AG09319 (cell line): ENCODE measurements around the gene SSU72.
A peak's percentile ranks its signal among the peaks of the same experiment; 100 is the strongest.

Source experiments
- DNase-seq: peaks from one replicate; pipeline ENCODE4 v3.0.0-alpha.2; 2010; ENCODE audit warnings: low read depth; ENCODE audit errors: extremely low read depth
- CTCF ChIP-seq: IDR thresholded peaks from 2 replicates; pipeline ENCODE4 v1.5.1; 2011; ENCODE audit warnings: low read depth, mild to moderate bottlenecking, inconsistent platforms, low read length, moderate library complexity

Gene SSU72

GRCh38 chr1:1541956-1542765 lies 32.5 kb downstream of the SSU72 start:
- no peak for TF ChIP-seq CTCF

GRCh38 chr1:1540818-1541628 lies 33.6 kb downstream of the SSU72 start:
- TF ChIP-seq CTCF: no peak
- DNase-seq: no peak

More at GRCh38 chr1:1541956-1542765, 32.5 kb downstream of the SSU72 start:
- DNase-seq: no peak

GRCh38 chr1:1540090-1540817 lies 34.4 kb downstream of the SSU72 start, which contains the start of gene TMEM240:
TMEM240 (minus strand) TSS chr1:1540624; CDS start chr1:1540346, 278 bp downstream.
- no peak for TF ChIP-seq CTCF
- DNase-seq: peak; percentile 45

DNA sequence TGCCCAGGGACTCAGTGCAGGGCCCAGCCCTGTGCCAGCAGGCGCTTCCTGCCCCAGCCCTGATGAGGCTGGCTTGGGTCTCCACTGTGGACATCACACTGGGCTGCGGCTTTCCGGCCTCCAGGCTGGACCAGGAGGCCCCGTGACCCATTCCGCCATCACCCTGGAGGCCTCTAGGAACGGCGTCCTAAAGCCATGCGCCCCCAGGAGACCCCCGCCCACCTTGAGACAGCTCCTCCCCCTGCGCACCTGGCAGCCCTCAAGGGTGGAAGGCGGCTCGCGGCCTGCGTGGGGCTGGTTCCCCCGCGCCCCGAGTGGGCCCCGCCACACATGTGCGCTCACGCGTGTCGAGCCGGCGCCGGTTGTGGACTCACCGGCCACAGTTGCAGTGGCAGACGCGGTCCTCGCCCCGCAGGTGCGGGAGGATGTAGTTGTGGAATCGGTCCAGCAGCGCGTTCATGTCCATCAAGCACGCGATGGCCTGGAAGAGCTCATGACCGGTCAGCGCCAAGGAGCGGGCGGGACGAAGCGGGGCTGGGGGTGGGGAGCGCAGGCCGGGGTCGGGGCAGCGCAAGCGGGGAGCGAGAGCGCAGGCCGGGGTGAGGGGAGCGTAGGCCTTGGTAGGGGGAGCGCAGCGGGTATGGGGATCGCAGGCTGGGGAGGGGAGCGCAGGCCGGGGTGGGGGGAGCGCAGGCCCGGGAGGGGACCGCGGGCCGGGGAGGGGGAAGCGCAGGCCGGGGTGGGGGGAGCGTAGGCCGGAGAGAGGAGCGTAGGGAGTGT lies 35.2 kb downstream of the SSU72 start:
- TF ChIP-seq CTCF: no peak
- no peak for DNase-seq

DNA sequence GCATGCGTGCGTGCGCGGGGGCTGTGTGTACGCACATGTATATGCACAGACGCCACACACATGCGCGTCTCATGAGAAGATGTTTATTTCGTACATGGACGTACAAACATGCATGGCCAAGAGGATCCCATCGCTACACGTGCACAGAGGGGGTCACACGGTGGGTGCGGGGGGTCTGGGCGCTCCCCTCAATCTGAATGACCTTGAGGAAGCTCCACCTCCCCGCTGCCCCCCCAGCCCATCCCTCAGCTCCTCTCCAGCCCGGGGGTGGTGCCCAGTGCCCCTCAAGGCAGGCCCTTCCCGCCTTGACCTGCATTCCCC lies 35.7 kb downstream of the SSU72 start:
- DNase-seq: no peak

DNA sequence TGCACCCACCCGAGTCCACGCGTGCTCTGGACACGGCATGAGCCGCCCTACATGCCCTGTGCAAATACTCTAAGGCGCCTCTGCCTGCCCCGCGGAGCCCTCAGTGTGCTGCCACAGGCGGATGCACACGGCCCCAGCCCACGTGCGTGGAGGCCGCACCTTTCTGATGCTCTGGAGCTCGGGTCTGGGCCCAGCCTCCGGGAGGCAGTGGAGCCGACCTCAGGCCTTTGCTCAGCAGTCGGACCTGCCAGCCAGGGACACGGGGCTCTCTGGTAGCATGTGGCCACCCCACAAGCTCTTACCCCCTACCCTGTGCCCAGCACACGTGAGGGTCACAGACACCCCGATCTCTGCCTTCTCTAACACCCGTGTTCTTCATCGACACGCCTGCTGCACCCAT lies 36.3 kb downstream of the SSU72 start:
- TF ChIP-seq CTCF: no peak
- DNase-seq: no peak

More for the DNA sequence above, 35.7 kb downstream of the SSU72 start:
- no peak for TF ChIP-seq CTCF
